Chondrocyte (in vitro differentiated cells): ENCODE results near the gene EZR. TPM values are rescaled to one million over a fixed set of nuclear protein-coding genes. Genes with fewer than 3 reads are reported as not detected.

Experiments
- DNase-seq: peaks from one replicate; pipeline ENCODE4 v3.0.0; 2021; ENCODE audit warnings: mixed read lengths, low spot score
- H3K27ac Mint-ChIP-seq: one replicate; pipeline ENCODE4 v1.8.0; 2021; ENCODE audit warnings: mild to moderate bottlenecking, moderate library complexity, mixed read lengths; ENCODE audit not compliant: unreplicated experiment
- H3K27me3 Mint-ChIP-seq: 2 replicates; pipeline ENCODE4 v1.8.0; 2021; ENCODE audit warnings: low read depth, mixed read lengths
- H3K36me3 Mint-ChIP-seq: 2 replicates; pipeline ENCODE4 v1.8.0; 2021; ENCODE audit warnings: low read depth, mixed read lengths
- H3K4me1 Mint-ChIP-seq: 2 replicates; pipeline ENCODE4 v1.8.0; 2021; ENCODE audit warnings: low read depth, mild to moderate bottlenecking, mixed read lengths
- H3K4me3 Mint-ChIP-seq: one replicate; pipeline ENCODE4 v1.8.0; 2021; ENCODE audit warnings: mild to moderate bottlenecking, moderate library complexity, mixed read lengths; ENCODE audit not compliant: unreplicated experiment
- H3K9me3 Mint-ChIP-seq: 2 replicates; pipeline ENCODE4 v1.8.0; 2021; ENCODE audit warnings: low read depth, mixed read lengths
- CTCF ChIP-seq: fragments of 200-600 bp; sonication (generic); IDR thresholded peaks from 2 replicates; pipeline ENCODE4 v1.5.0; 2021; ENCODE audit warnings: antibody characterized with exemption, mild to moderate bottlenecking, moderate library complexity
- total RNA-seq: library from RNA; stranded (reverse); gene quantifications from 3 replicates; pipeline ENCODE4 v1.2.1, GENCODE V29; 2021

The EZR gene
- total RNA-seq, 1 donor from 2014 or later, result 71.5 TPM

GRCh38 chr6:158772851-158773371 lies 46.3 kb downstream of the EZR start:
- no peak for TF ChIP-seq CTCF
- Mint-ChIP-seq H3K4me1 (peaks cover 5% of the 10 kb centered on the region), H3K27ac (no peak overlapping the region), H3K9me3 (no peaks in the 10 kb centered on the region), H3K4me3 (no peak overlapping the region), H3K36me3 (peaks cover 59% of the 10 kb centered on the region), H3K27me3 (no peaks in the 10 kb centered on the region)
- no peak for DNase-seq

GRCh38 chr6:158772172-158772571 lies 47.0 kb downstream of the EZR start:
- Mint-ChIP-seq H3K4me3 (no peak overlapping the region), H3K27ac (no peak overlapping the region), H3K4me1 (peaks cover 5% of the 10 kb centered on the region), H3K27me3 (no peaks in the 10 kb centered on the region), H3K9me3 (no peaks in the 10 kb centered on the region), H3K36me3 (peaks cover 61% of the 10 kb centered on the region)
- no peak for TF ChIP-seq CTCF
- no peak for DNase-seq

GRCh38 chr6:158771399-158772152 lies 47.6 kb downstream of the EZR start:
- peaks cover 5% of the 10 kb centered on the region for H3K4me1 Mint-ChIP-seq
- no peaks in the 10 kb centered on the region for H3K27me3 Mint-ChIP-seq
- H3K4me3 Mint-ChIP-seq, result no peak overlapping the region
- H3K9me3 Mint-ChIP-seq, result no peaks in the 10 kb centered on the region
- H3K36me3 Mint-ChIP-seq, result peaks cover 59% of the 10 kb centered on the region
- no peak overlapping the region for H3K27ac Mint-ChIP-seq
- no peak for TF ChIP-seq CTCF
- DNase-seq, result no peak

- peaks cover 5% of the 10 kb centered on the region for H3K4me1 Mint-ChIP-seq
- H3K36me3 Mint-ChIP-seq, result peaks cover 59% of the 10 kb centered on the region
- no peaks in the 10 kb centered on the region for H3K9me3 Mint-ChIP-seq
- no peak overlapping the region for H3K4me3 Mint-ChIP-seq
- no peak for DNase-seq
- no peak overlapping the region for H3K27ac Mint-ChIP-seq
- TF ChIP-seq CTCF, result no peak
- H3K27me3 Mint-ChIP-seq, result no peaks in the 10 kb centered on the region
These were observed 48.4 kb downstream of the EZR start for GRCh38 chr6:158770533-158771330.

- Mint-ChIP-seq H3K27me3 (no peaks in the 10 kb centered on the region), H3K4me1 (peaks cover 5% of the 10 kb centered on the region), H3K9me3 (no peaks in the 10 kb centered on the region), H3K36me3 (peaks cover 54% of the 10 kb centered on the region), H3K4me3 (no peak overlapping the region), H3K27ac (peak overlapping the region; percentile 17)
- no peak for TF ChIP-seq CTCF
- no peak for DNase-seq
These were observed 49.3 kb downstream of the EZR start for GRCh38 chr6:158769771-158770432.
